ENCODE results near the gene GPR162.
A peak's percentile ranks its signal among the peaks of the same experiment; 100 is the strongest.
"Not testable (repeated sequence)": the region's sequence is repeated elsewhere in the genome, so short reads cannot be mapped to it uniquely, and the experiment has no call there.

Gene GPR162

DNA sequence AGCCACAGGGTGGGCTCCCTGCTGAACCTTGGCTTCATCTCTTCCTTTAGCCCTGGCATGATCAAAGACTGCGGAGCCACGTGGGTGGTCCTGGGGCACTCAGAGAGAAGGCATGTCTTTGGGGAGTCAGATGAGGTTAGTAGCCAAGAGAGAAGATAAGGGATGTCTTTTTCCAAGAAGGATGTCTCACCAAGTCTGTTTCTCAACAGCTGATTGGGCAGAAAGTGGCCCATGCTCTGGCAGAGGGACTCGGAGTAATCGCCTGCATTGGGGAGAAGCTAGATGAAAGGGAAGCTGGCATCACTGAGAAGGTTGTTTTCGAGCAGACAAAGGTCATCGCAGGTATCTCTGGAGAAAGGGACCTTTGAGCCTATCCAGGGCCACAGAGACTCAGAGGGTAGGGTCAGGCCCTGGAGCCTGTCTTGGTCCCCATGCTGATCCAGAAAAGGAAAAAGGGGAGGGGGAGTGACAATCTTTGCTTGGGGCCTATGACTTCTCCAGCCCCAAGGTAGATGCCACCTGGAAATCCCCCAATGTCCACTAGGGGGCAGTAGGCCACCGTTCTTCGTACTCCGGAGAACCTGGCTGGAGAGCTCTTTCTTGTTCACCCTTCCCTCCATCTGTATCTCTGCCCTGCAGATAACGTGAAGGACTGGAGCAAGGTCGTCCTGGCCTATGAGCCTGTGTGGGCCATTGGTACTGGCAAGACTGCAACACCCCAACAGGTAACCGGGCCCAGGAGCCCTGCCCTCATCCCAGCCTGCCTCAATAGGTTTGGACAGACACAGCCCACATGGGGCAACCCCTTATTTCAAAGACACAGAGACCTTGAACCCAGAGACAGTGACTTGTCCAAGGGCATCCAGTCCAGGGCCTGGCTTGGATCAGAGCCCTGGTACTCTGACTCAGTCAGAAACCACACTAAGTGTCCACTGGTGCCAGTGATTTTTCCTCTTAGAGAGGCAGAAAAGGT is 47.7 kb downstream of the GPR162 start:
- Histone ChIP-seq H3K79me1 (ENCODE audit: low read length) (peaks cover 15% of the 10 kb centered on the region), H3K4me3 (ENCODE audit: low read length) (peak overlapping the region; percentile 93), H3K9ac (ENCODE audit: low read length) (peak overlapping the region; percentile 100), H3K4ac (ENCODE audit: low read depth, low read length) (no peak overlapping the region), H3K27me3 (ENCODE audit: insufficient read depth, low read length, poor library complexity) (no peaks in the 10 kb centered on the region), H3K23ac (ENCODE audit: low read length) (no peak overlapping the region), H3K27ac (ENCODE audit: low read depth, low read length) (no peak overlapping the region), H4K8ac (ENCODE audit: low read depth, low read length) (no peak overlapping the region), H3K18ac (ENCODE audit: low read length) (no peak overlapping the region), H4K5ac (ENCODE audit: low read length) (no peak overlapping the region), H3K79me2 (ENCODE audit: control insufficient read depth, insufficient read depth, low read length) (peaks cover 19% of the 10 kb centered on the region), H2AK5ac (ENCODE audit: low read length) (no peak overlapping the region), H2BK120ac (ENCODE audit: low read depth, low read length) (no peak overlapping the region), H2BK5ac (ENCODE audit: low read length) (no peak overlapping the region), H3K4me2 (ENCODE audit: low read length) (peak overlapping the region; percentile 99), H3K56ac (ENCODE audit: low read length) (peak overlapping the region; percentile 97), H3K4me1 (ENCODE audit: control insufficient read depth, low read depth, low read length) (peaks cover 5% of the 10 kb centered on the region), H2BK15ac (replicated peaks; ENCODE audit: low read depth) (no peak overlapping the region), H3K36me3 (ENCODE audit: control insufficient read depth, insufficient read depth, low read length) (peaks cover 6% of the 10 kb centered on the region)
- peak; percentile 97 for DNase-seq
- no CpG with 5 or more reads among the region's 12 CpGs for WGBS (ENCODE audit: extremely low coverage, insufficient coverage, low lambda C conversion rate)

DNA sequence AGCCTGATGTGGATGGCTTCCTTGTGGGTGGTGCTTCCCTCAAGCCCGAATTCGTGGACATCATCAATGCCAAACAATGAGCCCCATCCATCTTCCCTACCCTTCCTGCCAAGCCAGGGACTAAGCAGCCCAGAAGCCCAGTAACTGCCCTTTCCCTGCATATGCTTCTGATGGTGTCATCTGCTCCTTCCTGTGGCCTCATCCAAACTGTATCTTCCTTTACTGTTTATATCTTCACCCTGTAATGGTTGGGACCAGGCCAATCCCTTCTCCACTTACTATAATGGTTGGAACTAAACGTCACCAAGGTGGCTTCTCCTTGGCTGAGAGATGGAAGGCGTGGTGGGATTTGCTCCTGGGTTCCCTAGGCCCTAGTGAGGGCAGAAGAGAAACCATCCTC is 48.7 kb downstream of the GPR162 start:
- H2AK5ac ChIP-seq (ENCODE audit: low read length); H3K4ac ChIP-seq (ENCODE audit: low read depth, low read length); H3K4me1 ChIP-seq (ENCODE audit: control insufficient read depth, low read depth, low read length); H3K9ac ChIP-seq (ENCODE audit: low read length); H3K56ac ChIP-seq (ENCODE audit: low read length); H3K27me3 ChIP-seq (ENCODE audit: insufficient read depth, low read length, poor library complexity); H2BK15ac ChIP-seq (replicated peaks; ENCODE audit: low read depth); H2BK120ac ChIP-seq (ENCODE audit: low read depth, low read length); DNase-seq; H4K5ac ChIP-seq (ENCODE audit: low read length); H3K36me3 ChIP-seq (ENCODE audit: control insufficient read depth, insufficient read depth, low read length); H4K8ac ChIP-seq (ENCODE audit: low read depth, low read length); H3K23ac ChIP-seq (ENCODE audit: low read length); H2BK5ac ChIP-seq (ENCODE audit: low read length); H3K4me3 ChIP-seq (ENCODE audit: low read length); H3K18ac ChIP-seq (ENCODE audit: low read length); H3K27ac ChIP-seq (ENCODE audit: low read depth, low read length); H3K4me2 ChIP-seq (ENCODE audit: low read length): not testable (repeated sequence)
- H3K79me1 ChIP-seq (ENCODE audit: low read length) = peaks cover 16% of the 10 kb centered on the region
- WGBS (ENCODE audit: extremely low coverage, insufficient coverage, low lambda C conversion rate) = no CpG with 5 or more reads among the region's 4 CpGs
- H3K79me2 ChIP-seq (ENCODE audit: control insufficient read depth, insufficient read depth, low read length) = peaks cover 19% of the 10 kb centered on the region

DNA sequence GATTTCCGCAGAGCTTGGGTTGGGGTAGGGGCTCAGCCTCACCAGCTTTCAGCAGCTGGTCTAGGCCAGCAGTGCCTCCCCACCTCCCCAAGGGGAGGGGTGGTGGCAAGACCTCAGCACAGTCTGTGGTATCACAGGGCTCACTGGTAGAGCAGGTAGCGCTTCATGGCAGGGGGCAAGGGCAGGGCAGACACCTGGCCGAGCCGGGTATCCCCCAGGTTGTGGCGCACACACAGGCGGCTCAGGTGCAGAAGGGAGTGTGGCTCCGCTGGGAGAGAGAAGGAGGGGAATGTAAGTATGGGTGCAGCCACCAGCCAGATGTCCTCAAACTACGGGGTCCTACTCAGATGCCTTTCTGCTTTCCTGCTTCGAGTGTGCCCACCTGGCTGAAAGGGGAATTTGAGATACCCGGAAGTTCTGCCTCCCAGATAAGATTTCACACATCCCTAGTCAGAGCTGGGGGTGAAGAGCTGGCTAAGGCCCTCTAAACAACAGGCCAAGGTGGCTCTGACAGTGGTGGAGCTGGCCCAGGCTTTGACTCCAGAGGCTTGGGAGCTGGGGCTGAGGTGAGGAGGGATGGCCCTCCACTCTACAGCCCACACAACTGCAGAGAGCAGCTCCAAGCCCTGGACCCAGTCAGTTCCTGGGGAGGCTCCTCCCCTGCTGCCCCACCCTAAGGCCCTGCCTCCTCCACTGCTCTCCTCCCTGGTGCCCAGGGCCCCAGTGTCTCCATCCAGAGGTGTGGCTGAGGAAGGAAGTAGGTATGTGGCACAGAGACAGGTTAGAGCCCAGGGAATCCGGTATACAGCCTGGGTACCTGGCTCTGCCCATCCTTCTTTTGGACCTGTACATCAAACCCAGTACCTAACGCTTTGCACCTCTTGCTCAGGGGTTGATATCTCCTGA is 49.7 kb downstream of the GPR162 start:
- H3K56ac ChIP-seq (ENCODE audit: low read length) = peak overlapping the region; percentile 94
- peaks cover 16% of the 10 kb centered on the region for H3K79me1 ChIP-seq (ENCODE audit: low read length)
- H4K5ac ChIP-seq (ENCODE audit: low read length) = no peak overlapping the region
- H3K18ac ChIP-seq (ENCODE audit: low read length) = no peak overlapping the region
- peak overlapping the region; percentile 98 for H3K9ac ChIP-seq (ENCODE audit: low read length)
- H2BK5ac ChIP-seq (ENCODE audit: low read length) = peak overlapping the region; percentile 43
- no peak overlapping the region for H2BK15ac ChIP-seq (replicated peaks; ENCODE audit: low read depth)
- no peaks in the 10 kb centered on the region for H3K27me3 ChIP-seq (ENCODE audit: insufficient read depth, low read length, poor library complexity)
- H3K27ac ChIP-seq (ENCODE audit: low read depth, low read length) = no peak overlapping the region
- peaks cover 6% of the 10 kb centered on the region for H3K36me3 ChIP-seq (ENCODE audit: control insufficient read depth, insufficient read depth, low read length)
- no peak overlapping the region for H2BK120ac ChIP-seq (ENCODE audit: low read depth, low read length)
- peaks cover 5% of the 10 kb centered on the region for H3K4me1 ChIP-seq (ENCODE audit: control insufficient read depth, low read depth, low read length)
- DNase-seq = peak; percentile 53
- H3K23ac ChIP-seq (ENCODE audit: low read length) = no peak overlapping the region
- peak overlapping the region; percentile 72 for H3K4me3 ChIP-seq (ENCODE audit: low read length)
- H4K8ac ChIP-seq (ENCODE audit: low read depth, low read length) = no peak overlapping the region
- peak overlapping the region; percentile 55 for H3K4me2 ChIP-seq (ENCODE audit: low read length)
- WGBS (ENCODE audit: extremely low coverage, insufficient coverage, low lambda C conversion rate) = no CpG with 5 or more reads among the region's 12 CpGs
- H3K79me2 ChIP-seq (ENCODE audit: control insufficient read depth, insufficient read depth, low read length) = peaks cover 19% of the 10 kb centered on the region
- no peak overlapping the region for H2AK5ac ChIP-seq (ENCODE audit: low read length)
- H3K4ac ChIP-seq (ENCODE audit: low read depth, low read length) = no peak overlapping the region

DNA sequence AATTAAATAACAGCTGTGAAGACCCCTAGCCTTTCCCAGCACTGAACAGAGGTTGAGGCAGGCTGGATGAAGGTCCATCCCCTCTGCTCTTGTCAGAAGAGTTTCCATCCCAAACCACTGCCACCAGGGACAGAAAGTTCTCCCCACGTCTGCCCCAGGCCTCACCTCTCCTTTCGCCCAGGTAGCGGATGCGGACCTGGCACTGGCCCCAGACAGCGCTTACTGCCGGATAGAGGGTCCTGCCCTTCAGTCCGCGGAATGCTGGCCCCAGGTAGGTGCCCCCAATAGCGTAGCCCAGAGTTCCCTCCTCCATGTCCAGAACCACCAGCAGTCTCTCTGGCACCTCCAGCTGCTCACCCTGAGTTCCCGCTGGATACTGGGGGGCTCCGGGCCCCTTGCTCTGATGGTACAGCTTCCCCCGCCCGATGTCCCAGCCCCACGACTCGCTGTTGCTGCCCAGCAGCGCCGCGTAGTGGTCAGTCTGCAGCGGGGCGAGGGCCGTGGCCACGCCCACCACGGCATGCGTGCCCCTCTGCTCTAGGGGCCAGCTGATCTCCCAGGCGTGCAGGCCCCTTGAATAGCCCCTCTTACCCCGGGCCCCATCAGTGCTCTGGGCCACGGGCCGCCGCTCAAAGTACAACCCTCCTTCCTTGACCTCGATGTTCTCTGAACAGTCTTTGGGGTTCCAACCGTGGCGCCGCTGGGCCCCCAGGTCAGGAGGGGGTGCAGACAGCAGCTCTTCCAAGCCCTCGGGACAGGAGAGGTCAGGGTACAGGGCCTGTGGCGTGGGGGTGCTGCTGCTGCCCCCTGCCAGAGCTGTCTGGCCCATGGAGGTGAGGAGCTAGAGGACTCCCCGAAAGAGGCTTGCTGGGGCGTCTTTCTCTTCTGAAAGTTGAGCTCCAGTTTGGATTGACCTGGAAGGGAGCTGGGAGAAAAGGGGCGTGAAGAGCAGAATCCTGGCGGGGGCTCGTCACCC is 50.7 kb downstream of the GPR162 start:
- Histone ChIP-seq H3K4ac (ENCODE audit: low read depth, low read length) (peak overlapping the region; percentile 75), H3K27me3 (ENCODE audit: insufficient read depth, low read length, poor library complexity) (no peaks in the 10 kb centered on the region), H3K36me3 (ENCODE audit: control insufficient read depth, insufficient read depth, low read length) (peaks cover 6% of the 10 kb centered on the region), H3K9ac (ENCODE audit: low read length) (peak overlapping the region; percentile 98), H3K4me2 (ENCODE audit: low read length) (peak overlapping the region; percentile 81), H4K8ac (ENCODE audit: low read depth, low read length) (no peak overlapping the region), H3K4me3 (ENCODE audit: low read length) (peak overlapping the region; percentile 82), H2BK15ac (replicated peaks; ENCODE audit: low read depth) (no peak overlapping the region), H4K5ac (ENCODE audit: low read length) (no peak overlapping the region), H3K56ac (ENCODE audit: low read length) (peak overlapping the region; percentile 94), H3K79me2 (ENCODE audit: control insufficient read depth, insufficient read depth, low read length) (peaks cover 19% of the 10 kb centered on the region), H3K23ac (ENCODE audit: low read length) (peak overlapping the region; percentile 69), H2BK5ac (ENCODE audit: low read length) (peak overlapping the region; percentile 69), H3K18ac (ENCODE audit: low read length) (peak overlapping the region; percentile 70), H3K27ac (ENCODE audit: low read depth, low read length) (peak overlapping the region; percentile 66), H2AK5ac (ENCODE audit: low read length) (no peak overlapping the region), H3K79me1 (ENCODE audit: low read length) (peaks cover 16% of the 10 kb centered on the region), H3K4me1 (ENCODE audit: control insufficient read depth, low read depth, low read length) (peaks cover 1% of the 10 kb centered on the region), H2BK120ac (ENCODE audit: low read depth, low read length) (no peak overlapping the region)
- no CpG with 5 or more reads among the region's 40 CpGs for WGBS (ENCODE audit: extremely low coverage, insufficient coverage, low lambda C conversion rate)
- peak; percentile 86 for DNase-seq

All from mesendoderm (in vitro differentiated cells).